DMS 273 (cell line): ENCODE results near the gene CCSER1.
"Not testable (repeated sequence)": the region's sequence is repeated elsewhere in the genome, so short reads cannot be mapped to it uniquely, and the experiment has no call there.

Experiments
- DNase-seq: peaks from one replicate; lab custom pipeline; 2025; ENCODE audit not compliant: unreplicated experiment; lab: John Stamatoyannopoulos, UW

The CCSER1 gene

GRCh38 chr4:91621446-91621845 is 1494.3 kb downstream of the CCSER1 start:
- DNase-seq, result no peak

GRCh38 chr4:91622925-91623602 is 1495.9 kb downstream of the CCSER1 start:
- DNase-seq, result no peak

GRCh38 chr4:91623603-91623967 is 1496.4 kb downstream of the CCSER1 start:
- not testable (repeated sequence) for DNase-seq

GRCh38 chr4:91630054-91630453 is 1502.9 kb downstream of the CCSER1 start:
- DNase-seq, result no peak

GRCh38 chr4:91630764-91631163 is 1503.6 kb downstream of the CCSER1 start:
- DNase-seq, result no peak

GRCh38 chr4:91631335-91631734 is 1504.1 kb downstream of the CCSER1 start:
- no peak for DNase-seq

- DNase-seq, result no peak
Measured at GRCh38 chr4:91636083-91636482, 1508.9 kb downstream of the CCSER1 start.
